Smooth muscle cell of the brain vasculature (primary cell): ENCODE measurements around the gene YBX1.
"Not testable (repeated sequence)": the region's sequence is repeated elsewhere in the genome, so short reads cannot be mapped to it uniquely, and the experiment has no call there.

Experiments
- DNase-seq: peaks from one replicate; pipeline ENCODE4 v3.0.0-alpha.2; 2012; ENCODE audit warnings: low read depth, low spot score

The YBX1 gene

GRCh38 chr1:42748021-42748420 is 65.8 kb downstream of the YBX1 start:
- DNase-seq: no peak

- no peak for DNase-seq
Observed at GRCh38 chr1:42748461-42749410, 66.5 kb downstream of the YBX1 start.

- no peak for DNase-seq
Observed at GRCh38 chr1:42750041-42750440, 67.8 kb downstream of the YBX1 start.

- DNase-seq: not testable (repeated sequence)
Observed at GRCh38 chr1:42751511-42752070, 69.4 kb downstream of the YBX1 start.

GRCh38 chr1:42752284-42752683 is 70.1 kb downstream of the YBX1 start:
- no peak for DNase-seq

GRCh38 chr1:42753070-42753469 is 70.9 kb downstream of the YBX1 start:
- no peak for DNase-seq
